Stimulated activated naive B cell treated with anti-CD40 and anti-IgM and Interleukin-4, amounts not matched to agents 10 μg/mL and 1 μg/mL and 100 μg/mL, for 72 hours (primary cell): ENCODE measurements around the gene FAM89B.
"Not testable (repeated sequence)": the region's sequence is repeated elsewhere in the genome, so short reads cannot be mapped to it uniquely, and the experiment has no call there.

Experiments used
- ATAC-seq, 2 donors: fragments of 150-1000 bp; cut with Tn5 transposase; replicated peaks; 2 replicates each; pipeline ENCODE4 v1.10.0; 2021; ENCODE audit warnings: moderate library complexity in 1 of 2
- DNase-seq: peaks from one replicate; pipeline ENCODE4 v3.0.0; 2021
- H3K27ac Mint-ChIP-seq: one replicate; pipeline ENCODE4 v1.8.0; 2022; ENCODE audit warnings: mild to moderate bottlenecking, mixed read lengths
- H3K27me3 Mint-ChIP-seq, 2 donors: one replicate each; pipeline ENCODE4 v1.8.0; 2022; ENCODE audit warnings: mixed read lengths in 2 of 2
- H3K36me3 Mint-ChIP-seq, 2 donors: one replicate each; pipeline ENCODE4 v1.8.0; 2022; ENCODE audit warnings: mixed read lengths in 2 of 2, mild to moderate bottlenecking in 1 of 2
- H3K4me1 Mint-ChIP-seq, 2 donors: one replicate each; pipeline ENCODE4 v1.8.0; 2022; ENCODE audit warnings: mixed read lengths in 2 of 2, mild to moderate bottlenecking in 1 of 2
- H3K4me3 Mint-ChIP-seq, 2 donors: one replicate each; pipeline ENCODE4 v1.8.0; 2022; ENCODE audit warnings: mild to moderate bottlenecking in 2 of 2, mixed read lengths in 2 of 2, moderate library complexity in 1 of 2
- H3K9me3 Mint-ChIP-seq, 2 donors: one replicate each; pipeline ENCODE4 v1.8.0; 2022; ENCODE audit warnings: mixed read lengths in 2 of 2, mild to moderate bottlenecking in 1 of 2

FAM89B gene

DNA sequence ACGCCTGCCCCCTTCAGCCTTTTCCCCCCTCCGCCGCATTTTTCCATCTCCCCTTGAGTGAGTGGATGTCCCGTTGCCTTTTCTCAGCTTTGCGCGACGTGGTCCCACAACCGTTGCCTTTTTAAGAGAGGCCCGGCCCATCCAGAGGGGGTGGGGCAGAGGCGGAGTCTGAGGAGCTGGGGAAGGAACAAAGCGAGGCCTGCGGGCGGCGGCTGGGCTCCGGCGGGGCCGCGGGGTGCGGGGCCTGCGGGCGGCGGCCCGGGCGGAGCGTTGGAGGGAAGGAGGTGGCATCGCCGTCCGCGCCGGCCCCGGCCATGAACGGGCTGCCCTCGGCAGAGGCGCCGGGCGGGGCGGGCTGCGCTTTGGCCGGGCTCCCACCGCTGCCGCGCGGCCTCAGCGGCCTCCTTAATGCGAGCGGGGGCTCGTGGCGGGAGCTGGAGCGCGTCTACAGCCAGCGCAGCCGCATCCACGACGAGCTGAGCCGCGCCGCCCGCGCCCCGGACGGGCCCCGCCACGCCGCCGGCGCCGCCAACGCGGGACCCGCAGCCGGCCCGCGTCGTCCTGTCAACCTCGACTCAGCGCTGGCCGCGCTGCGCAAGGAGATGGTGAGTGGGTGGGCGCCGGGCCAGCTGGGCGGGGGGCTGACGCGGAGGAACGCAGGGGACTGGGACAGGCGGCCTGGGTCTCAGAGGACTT is at the start of gene FAM89B:
FAM89B (plus strand) TSS at position 183 of the 696 bp plus-strand sequence; CDS start at position 315, 132 bp downstream.
- peaks cover 17 to 27% of the 10 kb centered on the region in 2 donors for H3K36me3 Mint-ChIP-seq
- DNase-seq (peak; percentile 70), ATAC-seq (peak in 1 of 2 donors; percentile 9)
- H3K9me3 Mint-ChIP-seq: no peaks in the 10 kb centered on the region
- no peaks in the 10 kb centered on the region for H3K27me3 Mint-ChIP-seq
- peak within 1 kb of the TSS; percentile 98 to 99 for H3K4me3 Mint-ChIP-seq
- peaks cover 40 to 78% of the 10 kb centered on the region in 2 donors for H3K4me1 Mint-ChIP-seq
- peak within 1 kb of the TSS; percentile 97 for H3K27ac Mint-ChIP-seq

DNA sequence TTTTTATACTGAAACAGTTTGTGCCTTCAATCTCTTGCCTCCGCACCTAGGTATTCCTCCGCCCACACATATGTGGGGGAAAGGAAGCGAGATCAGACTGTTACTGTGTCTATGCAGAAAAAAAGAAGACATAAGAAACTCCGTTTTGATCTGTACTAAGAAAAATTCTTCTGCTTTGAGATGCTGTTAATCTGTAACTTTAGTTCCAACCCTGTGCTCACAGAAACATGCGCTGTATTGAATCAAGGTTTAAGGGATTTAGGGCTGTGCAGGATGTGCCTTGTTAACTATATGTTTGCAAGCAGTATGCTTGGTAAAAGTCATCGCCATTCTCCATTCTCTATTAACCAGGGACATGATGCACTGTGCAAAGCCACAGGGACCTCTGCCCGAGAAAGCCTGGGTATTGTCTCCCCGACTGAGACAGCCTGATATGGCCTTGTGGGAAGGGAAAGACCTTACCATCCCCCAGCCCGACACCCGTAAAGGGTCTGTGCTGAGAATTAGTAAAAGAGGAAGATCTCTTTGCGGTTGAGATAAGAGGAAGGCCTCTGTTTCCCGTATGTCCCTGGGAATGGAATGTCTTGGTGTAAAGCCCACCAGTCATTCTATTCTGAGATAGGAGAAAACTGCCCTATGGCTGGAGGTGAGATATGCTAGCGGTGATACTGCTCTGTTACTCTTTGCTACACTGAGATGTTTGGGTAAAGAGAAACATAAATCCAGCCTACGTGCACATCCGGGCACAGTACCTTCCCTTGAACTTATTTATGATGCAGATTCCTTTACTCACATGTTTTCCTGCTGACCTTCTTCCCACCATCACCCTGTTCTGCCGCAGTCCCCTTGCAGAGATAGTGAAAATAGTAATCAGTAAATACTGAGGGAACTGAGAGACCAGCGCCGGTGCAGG is 49.4 kb upstream of the FAM89B start:
- peak; percentile 55 to 69 for ATAC-seq
- peak overlapping the region; percentile 15 for H3K27ac Mint-ChIP-seq
- peak overlapping the region; percentile 52 to 81 for H3K4me3 Mint-ChIP-seq
- not testable (repeated sequence) for H3K9me3 Mint-ChIP-seq, DNase-seq, H3K27me3 Mint-ChIP-seq
- H3K36me3 Mint-ChIP-seq: peaks cover 9 to 11% of the 10 kb centered on the region in 2 donors
- peaks cover 25 to 57% of the 10 kb centered on the region in 2 donors for H3K4me1 Mint-ChIP-seq

DNA sequence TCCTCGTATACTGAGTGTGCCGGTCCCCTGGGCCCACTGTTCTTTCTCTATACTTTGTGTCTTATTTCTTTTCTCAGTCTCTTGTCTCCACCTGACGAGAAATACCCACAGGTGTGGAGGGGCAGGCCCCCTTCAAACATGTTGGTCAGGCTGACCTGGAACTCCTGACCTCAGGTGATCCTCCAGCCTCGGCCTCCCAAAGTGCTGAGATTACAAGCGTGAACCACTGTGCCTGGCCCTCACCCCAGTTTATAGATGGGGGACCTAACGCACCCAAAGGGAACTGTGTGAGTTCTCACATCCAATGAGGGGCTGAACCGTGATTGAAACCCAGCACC is 48.7 kb upstream of the FAM89B start:
- ATAC-seq: peak in 1 of 2 donors; percentile 1

DNA sequence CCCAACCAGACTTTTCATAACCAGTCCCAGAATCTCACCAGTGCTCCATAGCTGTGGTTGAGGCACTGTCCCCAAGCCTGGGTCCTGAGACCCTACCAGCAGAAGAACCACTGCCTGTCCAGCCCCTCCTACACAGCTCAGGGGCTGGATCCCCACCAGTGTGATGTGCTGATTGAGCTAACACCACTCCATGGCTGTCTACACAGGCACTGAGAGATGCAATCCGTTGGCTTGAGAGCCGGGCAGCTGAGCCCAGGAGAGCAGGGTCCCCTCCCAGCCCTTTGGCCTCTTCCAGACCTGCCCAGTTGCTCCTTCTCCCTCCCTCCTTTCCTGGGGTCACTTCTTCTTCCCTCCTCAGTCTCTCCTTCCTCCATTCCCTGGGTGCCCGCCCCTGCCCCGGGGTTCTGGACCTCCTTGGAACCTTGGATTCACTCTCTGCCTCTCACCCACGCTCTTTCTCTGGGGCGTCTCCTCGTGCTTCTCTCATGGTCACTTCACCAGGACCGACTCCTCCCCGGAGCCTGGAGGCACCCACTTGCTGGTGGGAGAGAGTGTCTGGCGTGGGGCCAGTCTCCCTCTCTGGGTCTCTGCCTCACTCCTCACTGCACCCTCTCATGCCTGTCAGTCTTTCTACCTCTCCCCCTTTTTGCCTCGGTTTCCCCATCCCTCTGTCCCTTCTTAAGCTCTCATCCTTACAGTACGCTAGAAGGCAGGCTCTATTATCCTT is 48.2 kb upstream of the FAM89B start:
- DNase-seq (no peak), ATAC-seq (peak in 1 of 2 donors; percentile 11)
- H3K36me3 Mint-ChIP-seq: peaks cover 12 to 17% of the 10 kb centered on the region in 2 donors
- H3K4me1 Mint-ChIP-seq: peaks cover 29 to 57% of the 10 kb centered on the region in 2 donors
- no peaks in the 10 kb centered on the region for H3K27me3 Mint-ChIP-seq
- H3K9me3 Mint-ChIP-seq: no peaks in the 10 kb centered on the region
- H3K4me3 Mint-ChIP-seq: peak overlapping the region; percentile 56 to 70
- no peak overlapping the region for H3K27ac Mint-ChIP-seq

More for the DNA sequence above, 48.7 kb upstream of the FAM89B start:
- not testable (repeated sequence) for H3K9me3 Mint-ChIP-seq, H3K27me3 Mint-ChIP-seq, DNase-seq
- Mint-ChIP-seq H3K36me3 (peaks cover 9 to 13% of the 10 kb centered on the region in 2 donors), H3K4me1 (peaks cover 25 to 57% of the 10 kb centered on the region in 2 donors), H3K4me3 (peak overlapping the region; percentile 52 to 81), H3K27ac (peak overlapping the region; percentile 15)

DNA sequence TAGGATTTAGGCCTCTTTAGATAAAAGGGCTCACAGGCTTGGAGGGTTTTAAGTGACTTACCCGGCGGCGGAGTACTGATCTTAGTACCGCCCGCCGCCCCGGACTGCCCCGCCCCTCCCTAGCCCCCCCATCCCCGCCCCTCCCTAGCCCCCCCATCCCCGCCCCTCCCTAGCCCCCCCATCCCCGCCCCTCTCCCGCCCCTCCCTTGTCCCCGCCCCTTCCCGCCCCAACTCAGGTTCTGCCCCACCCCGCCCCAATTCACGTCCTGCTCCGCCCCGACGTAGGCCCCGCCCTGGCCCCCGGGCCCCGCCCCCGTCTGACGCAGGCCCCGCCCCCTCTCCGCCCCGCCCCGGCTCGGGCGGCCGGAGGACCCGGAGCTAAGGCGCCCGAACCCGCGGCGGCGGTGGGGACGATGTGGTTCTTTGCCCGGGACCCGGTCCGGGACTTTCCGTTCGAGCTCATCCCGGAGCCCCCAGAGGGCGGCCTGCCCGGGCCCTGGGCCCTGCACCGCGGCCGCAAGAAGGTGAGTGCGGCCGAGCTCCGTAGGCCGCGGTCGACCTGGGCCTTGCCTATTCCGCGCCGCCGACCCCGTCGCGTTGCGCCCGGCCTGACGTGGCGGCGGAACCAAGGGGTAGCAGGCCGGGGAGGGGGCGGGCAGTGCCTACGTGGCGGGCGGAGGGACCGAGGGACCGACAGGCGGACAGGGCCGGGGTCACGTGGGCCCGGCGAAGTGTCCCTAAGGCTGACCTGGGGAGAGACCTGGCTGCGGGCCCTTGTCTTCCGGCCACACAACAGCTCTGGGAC is 47.4 kb upstream of the FAM89B start, which contains the start of gene SCYL1:
SCYL1 (plus strand) TSS at position 343 of the 805 bp plus-strand sequence; CDS start at position 414, 71 bp downstream.
- Mint-ChIP-seq H3K9me3 (no peaks in the 10 kb centered on the region), H3K36me3 (peaks cover 12 to 20% of the 10 kb centered on the region in 2 donors), H3K4me1 (peaks cover 29 to 57% of the 10 kb centered on the region in 2 donors), H3K27me3 (no peaks in the 10 kb centered on the region), H3K4me3 (peak within 1 kb of the TSS; percentile 82 to 87), H3K27ac (peak within 1 kb of the TSS; percentile 93)
- peak; percentile 59 for DNase-seq
- ATAC-seq: peak; percentile 77 to 87

DNA sequence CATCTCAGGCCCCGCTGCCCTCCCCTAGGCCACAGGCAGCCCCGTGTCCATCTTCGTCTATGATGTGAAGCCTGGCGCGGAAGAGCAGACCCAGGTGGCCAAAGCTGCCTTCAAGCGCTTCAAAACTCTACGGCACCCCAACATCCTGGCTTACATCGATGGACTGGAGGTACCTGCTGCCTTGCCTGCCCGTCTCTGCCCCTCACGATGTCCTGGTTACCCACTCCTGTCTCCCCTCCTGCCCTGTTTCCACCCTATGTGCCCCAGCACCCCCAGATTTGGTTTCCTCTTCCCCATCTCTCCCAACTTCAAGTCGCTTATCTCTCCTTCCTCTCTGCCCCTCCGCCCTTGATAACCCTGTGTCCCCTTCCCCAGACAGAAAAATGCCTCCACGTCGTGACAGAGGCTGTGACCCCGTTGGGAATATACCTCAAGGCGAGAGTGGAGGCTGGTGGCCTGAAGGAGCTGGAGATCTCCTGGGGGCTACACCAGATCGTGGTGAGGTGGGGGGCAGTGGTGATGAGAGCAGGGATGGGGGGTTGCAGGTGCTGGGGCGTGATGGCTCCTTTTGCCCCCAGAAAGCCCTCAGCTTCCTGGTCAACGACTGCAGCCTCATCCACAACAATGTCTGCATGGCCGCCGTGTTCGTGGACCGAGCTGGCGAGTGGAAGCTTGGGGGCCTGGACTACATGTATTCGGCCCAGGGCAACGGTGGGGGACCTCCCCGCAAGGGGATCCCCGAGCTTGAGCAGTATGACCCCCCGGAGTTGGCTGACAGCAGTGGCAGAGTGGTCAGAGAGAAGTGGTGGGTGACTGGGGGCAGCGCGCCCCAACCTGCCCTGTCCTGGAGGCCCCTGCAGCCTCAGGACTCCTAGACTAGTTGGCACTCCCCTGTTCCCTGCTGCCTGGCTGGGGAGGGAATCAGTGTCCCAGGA is 46.5 kb upstream of the FAM89B start:
- ATAC-seq: peak; percentile 26
- Mint-ChIP-seq H3K36me3 (peaks cover 12 to 27% of the 10 kb centered on the region in 2 donors), H3K27ac (peak overlapping the region; percentile 93), H3K9me3 (no peaks in the 10 kb centered on the region), H3K27me3 (no peaks in the 10 kb centered on the region), H3K4me3 (peak overlapping the region; percentile 82 to 87), H3K4me1 (peaks cover 29 to 57% of the 10 kb centered on the region in 2 donors)
- DNase-seq: no peak

DNA sequence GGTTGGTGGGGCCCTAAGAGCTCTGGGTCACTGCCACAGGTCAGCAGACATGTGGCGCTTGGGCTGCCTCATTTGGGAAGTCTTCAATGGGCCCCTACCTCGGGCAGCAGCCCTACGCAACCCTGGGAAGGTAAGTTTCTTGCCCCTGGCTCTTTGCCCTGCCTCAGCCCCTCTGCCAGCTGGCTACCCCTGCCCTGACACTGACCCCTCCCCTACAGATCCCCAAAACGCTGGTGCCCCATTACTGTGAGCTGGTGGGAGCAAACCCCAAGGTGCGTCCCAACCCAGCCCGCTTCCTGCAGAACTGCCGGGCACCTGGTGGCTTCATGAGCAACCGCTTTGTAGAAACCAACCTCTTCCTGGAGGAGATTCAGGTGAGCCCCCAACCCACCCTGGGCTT is 45.6 kb upstream of the FAM89B start:
- peaks cover 22 to 36% of the 10 kb centered on the region in 2 donors for H3K36me3 Mint-ChIP-seq
- no peaks in the 10 kb centered on the region for H3K9me3 Mint-ChIP-seq
- ATAC-seq: no peak

DNA sequence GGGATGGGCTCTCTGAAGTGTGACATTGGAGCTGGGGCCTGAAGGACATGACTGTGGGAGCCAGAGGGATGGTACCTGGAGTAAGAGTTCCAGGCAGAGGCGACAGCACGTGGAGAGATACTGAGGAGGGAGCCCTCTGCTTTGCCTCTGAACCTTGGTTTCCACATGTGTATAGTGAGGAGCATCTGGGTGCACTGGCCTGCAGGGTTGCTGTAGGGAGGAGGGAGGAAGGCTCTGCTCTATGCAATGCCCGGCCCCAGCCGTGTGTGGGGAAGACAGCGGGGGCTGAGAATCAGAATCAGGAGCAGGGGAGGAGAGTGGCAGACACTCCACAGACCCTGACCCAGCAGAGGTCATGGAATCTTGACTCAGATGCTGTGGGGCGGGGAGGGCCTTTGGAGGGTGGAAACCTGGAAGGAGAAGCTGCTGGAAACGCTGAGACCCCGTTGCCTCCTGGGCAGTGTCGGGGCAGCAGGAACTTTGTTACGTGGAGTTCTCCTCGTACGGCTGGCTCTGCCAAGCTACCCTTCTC is 43.5 kb upstream of the FAM89B start:
- no peaks in the 10 kb centered on the region for H3K9me3 Mint-ChIP-seq
- DNase-seq (no peak), ATAC-seq (no peak)
- H3K4me1 Mint-ChIP-seq: peaks cover 14 to 32% of the 10 kb centered on the region in 2 donors
- H3K27me3 Mint-ChIP-seq: no peaks in the 10 kb centered on the region
- no peak overlapping the region for H3K4me3 Mint-ChIP-seq
- peaks cover 35 to 47% of the 10 kb centered on the region in 2 donors for H3K36me3 Mint-ChIP-seq
- no peak overlapping the region for H3K27ac Mint-ChIP-seq

More for the DNA sequence above, 45.6 kb upstream of the FAM89B start:
- no peaks in the 10 kb centered on the region for H3K27me3 Mint-ChIP-seq
- H3K27ac Mint-ChIP-seq: peak overlapping the region; percentile 81
- peaks cover 29 to 54% of the 10 kb centered on the region in 2 donors for H3K4me1 Mint-ChIP-seq
- peak overlapping the region; percentile 28 to 82 for H3K4me3 Mint-ChIP-seq
- no peak for DNase-seq

DNA sequence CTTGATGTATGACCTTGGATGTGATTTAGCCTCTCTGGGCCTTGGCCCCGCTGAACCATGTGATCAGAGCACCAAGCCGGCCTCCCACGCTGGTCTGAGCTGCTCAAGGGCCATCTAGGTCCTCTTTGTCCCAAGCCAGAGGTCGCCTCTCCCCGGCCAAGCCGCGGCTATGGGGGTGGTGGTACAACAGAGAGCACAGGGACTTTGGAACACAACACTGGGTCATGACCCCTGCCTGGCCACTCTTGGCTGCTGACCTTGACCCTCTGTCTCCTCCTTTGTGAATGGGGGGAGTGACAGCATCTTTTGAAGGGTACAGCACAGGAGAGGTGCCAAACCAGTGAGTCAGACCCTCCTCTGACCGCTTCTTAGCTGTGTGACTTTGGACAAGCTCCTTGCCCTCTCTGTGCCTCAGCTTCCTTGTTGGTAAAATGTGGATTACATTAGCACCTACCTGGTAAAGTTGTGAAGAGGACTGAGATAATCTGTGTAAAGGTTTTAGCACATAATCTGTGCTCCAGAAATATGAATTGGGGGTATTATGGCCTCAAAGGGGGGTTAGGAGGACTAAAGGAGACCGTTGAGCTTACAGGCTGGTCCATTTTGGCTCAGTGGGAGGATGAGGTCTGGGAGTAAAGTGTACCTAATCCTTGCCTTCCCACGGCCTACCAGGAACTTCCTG is 42.7 kb upstream of the FAM89B start:
- Mint-ChIP-seq H3K27me3 (no peaks in the 10 kb centered on the region), H3K4me3 (no peak overlapping the region), H3K9me3 (no peaks in the 10 kb centered on the region), H3K27ac (peak overlapping the region; percentile 5), H3K36me3 (peaks cover 40 to 51% of the 10 kb centered on the region in 2 donors), H3K4me1 (peaks cover 9 to 28% of the 10 kb centered on the region in 2 donors)
- no peak for ATAC-seq
- no peak for DNase-seq

DNA sequence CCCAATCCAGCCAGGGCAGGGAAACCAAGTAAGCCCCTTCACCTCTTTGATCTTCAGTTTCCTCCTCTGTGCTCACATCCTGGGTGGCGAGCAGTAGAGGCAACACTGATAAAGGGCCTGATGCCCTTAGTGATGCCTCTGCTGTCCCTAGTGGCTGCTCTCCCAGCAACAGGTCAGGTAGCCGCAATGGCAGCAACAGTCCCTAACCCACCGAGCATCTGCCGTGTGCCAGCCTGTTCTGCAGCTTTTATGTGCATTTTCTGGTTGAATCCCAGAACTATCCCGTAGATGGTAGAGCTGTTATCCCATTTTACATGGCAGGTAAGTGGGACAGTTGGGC is 42.2 kb upstream of the FAM89B start:
- peak; percentile 56 to 57 for ATAC-seq
- Mint-ChIP-seq H3K36me3 (peaks cover 40 to 55% of the 10 kb centered on the region in 2 donors), H3K27me3 (no peaks in the 10 kb centered on the region), H3K4me3 (no peak overlapping the region), H3K9me3 (no peaks in the 10 kb centered on the region), H3K27ac (no peak overlapping the region), H3K4me1 (peaks cover 9 to 30% of the 10 kb centered on the region in 2 donors)
- no peak for DNase-seq

DNA sequence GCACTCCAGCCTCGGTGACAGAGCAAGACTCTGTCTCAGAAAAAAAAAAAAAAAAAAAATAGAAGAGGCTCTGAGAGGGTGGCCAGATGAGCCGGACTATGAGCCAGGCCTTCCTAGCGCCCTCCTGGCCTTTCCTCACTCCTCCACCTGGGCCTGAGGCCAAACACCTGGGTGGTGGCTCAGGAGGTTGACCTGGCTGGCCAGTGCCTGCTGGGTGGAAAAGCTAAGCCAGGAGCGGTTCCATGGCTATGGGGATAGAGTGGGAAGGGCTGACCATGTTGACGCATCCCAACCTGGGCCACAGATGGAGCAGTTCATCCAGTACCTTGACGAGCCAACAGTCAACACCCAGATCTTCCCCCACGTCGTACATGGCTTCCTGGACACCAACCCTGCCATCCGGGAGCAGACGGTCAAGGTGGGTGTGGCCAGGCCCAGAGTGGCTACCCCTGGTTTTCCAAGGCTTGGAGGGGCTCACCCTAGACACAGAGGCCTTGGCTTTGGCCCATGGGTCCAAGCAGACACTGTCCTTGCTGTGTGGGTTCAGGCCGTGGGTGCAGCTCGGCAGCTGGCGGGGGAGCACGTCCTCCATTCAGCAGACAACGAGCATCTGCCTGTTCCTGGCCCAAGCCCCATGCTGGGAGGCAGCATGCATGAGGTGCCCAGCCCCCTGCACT is 39.8 kb upstream of the FAM89B start:
- DNase-seq (no peak), ATAC-seq (no peak)
- no peak overlapping the region for H3K27ac Mint-ChIP-seq
- H3K4me3 Mint-ChIP-seq: no peak overlapping the region
- H3K4me1 Mint-ChIP-seq: peaks cover 9 to 17% of the 10 kb centered on the region in 2 donors
- no peaks in the 10 kb centered on the region for H3K27me3 Mint-ChIP-seq
- H3K9me3 Mint-ChIP-seq: no peaks in the 10 kb centered on the region
- H3K36me3 Mint-ChIP-seq: peaks cover 45 to 64% of the 10 kb centered on the region in 2 donors
